Measurements from ENCODE around the gene NPAS3.

NPAS3 gene

DNA sequence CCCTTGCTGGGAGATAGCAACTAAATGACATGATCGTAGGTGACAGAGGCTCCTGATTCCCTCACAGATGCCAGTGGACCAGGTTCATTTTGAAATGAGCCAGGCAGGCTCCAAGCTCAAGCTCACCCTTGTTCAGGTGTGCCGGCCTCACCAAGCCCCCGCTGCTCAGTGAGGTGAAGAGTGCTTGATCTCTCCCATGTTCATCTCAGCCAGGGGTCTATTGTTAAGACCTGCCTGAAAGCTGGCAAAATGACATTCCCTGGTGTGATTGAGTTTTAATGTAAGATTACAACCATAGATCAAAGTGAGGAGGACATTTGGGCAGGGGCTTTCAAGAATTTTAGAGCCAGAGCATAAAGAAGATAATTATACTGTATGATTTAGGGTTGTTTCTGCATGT is 514.3 kb downstream of the NPAS3 start:
- DNase-seq, result no peak

DNA sequence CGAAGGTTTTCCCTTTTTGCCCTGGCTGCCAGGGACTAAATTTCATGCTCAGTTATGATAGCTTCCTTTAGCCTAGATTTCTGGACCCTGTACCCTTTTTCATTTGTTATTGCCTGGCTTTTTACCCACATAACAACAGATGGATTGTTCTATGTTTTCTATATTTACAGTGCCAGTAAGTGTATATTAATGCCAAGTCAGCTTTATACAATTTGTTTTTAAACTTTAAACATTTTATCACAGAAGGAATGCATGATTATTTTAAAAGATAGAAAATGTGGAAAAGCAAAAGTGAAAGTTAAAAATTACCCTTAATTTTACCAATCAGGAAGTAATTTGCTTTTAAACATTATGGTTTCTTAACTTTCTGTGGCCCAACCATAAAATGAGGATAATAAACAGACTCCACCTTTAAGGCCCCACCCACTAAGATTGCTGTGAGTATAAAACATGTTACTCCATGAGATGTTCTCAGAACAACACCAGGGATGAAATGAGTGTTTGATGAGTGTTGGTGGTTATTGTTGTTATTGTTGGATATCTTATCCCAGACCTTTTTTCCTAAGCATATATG is 515.4 kb downstream of the NPAS3 start:
- DNase-seq, result no peak

DNA sequence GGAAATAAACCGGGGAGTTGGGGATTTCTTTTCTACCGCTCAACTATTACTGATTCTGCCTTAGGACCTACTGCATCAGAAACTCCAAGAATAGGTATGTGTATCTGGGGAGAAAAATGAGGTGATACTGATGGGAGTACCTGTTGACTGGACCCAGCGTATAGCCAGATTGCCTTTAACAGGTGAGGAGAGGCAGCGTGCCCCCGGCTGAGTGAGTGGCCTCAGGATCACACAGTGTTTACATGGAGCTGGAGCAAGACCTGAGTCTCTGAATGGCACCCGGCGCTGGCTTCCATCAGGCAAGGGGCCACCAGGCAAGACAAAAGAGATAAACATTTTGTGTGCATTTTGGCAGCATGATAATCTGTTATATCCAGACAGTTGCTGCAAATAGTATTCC is 516.0 kb downstream of the NPAS3 start:
- no peak for DNase-seq

DNA sequence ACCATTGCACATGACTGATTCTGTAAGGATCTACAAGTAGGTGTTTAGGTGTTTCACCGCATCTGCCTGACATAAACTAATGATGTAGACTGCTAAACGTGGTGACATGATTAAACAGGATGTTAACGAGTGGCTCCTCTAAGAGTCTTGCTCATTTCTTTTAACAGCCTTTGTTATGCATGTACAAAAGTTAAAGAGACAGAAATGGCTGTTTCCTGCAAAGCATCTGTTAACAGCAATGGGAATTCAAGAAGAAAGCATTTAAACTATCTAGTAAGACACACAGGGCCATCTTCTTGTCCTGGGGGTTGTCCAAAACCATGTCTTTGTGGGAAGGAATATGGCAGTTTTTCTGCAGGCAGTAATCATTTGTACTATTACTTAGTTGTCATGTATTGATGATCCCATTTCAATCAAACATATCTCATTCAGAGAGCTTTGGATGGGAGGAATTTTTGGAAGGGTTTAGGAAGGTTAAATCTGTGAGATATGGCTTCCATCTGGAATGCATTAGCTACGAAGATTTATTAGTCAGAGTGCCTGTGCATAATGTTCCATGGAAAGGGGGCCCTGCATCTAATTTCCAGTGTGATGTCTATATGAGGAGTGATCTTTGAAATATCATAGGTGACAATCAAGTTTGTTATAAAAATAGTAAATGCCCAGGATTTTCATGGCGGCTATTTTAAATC is 517.1 kb downstream of the NPAS3 start:
- DNase-seq, result no peak

DNA sequence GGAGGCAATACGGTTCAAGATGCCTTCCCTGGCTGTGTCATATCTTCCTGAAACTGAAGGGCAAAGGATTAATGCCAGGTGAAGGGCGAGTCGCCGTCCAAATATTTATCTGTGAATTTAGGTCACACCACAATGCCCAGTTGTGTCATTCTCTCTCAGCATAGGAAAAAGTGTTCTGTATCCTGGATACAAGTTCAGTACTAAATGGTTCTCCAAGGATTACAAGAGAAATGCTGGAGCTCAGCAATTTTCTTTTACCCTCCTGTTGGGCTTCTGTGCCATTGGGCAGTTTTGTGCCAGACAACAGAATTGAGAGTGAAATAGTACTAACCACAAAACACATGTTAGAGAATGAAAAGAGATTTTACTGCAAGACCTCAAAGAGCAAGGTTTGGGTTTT is 518.3 kb downstream of the NPAS3 start:
- DNase-seq, result no peak

DNA sequence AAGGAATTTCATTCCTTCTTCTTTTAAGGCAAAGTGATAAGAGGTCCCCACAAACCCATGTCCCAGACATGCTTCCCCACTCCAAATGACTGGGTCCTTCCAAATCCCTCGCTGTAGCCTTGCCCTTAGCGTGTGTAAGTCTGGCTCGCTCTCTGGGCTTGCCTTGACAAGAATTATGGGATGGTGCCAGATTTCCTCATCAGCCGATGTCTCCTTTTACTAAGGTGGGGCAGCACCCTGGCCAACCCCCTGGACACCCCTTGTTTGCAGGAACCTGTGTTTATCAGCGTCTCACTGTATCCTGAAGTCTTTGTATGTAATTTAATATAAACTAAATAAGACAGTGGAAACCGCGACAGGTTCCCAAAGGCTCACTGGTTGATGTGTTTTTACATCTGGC is 518.9 kb downstream of the NPAS3 start:
- no peak for DNase-seq

DNA sequence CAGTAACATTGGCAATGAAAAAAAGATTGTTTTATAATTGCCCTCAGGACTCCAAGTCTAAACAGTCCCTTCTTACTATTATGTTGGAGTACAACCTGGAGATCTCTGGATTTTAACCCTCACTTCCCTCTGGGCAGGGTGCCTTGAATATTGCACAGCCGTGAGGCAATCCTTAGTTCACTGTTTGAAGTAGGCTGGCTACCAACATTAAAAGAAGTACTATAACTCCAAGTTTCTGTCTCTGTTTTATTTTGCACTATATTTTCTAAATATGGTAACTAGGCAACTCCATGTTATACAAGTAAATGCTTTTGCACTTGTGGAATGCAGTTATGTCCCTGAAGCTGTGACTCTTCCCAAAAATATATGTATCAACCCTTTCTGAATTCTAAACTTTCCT is 521.5 kb downstream of the NPAS3 start:
- DNase-seq, result no peak

DNA sequence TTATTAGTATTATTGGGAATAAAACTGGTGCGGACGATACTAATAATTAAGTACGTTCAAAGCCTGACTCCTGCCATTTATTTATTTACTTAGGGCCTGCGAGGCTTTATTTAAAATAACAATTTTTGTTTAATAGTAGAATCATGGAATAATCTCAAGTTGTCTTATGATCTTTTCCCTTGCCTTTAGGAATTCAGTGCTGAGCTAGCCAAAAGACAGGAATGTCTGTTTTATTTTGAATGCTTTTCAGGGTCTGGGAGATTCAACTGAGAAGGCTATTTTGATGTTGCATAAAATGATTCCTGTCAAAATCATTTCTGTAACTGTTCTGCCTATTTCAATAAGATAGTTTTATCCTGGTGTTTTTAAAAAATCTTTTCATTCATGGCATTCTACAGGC is 522.4 kb downstream of the NPAS3 start:
- DNase-seq, result no peak

DNA sequence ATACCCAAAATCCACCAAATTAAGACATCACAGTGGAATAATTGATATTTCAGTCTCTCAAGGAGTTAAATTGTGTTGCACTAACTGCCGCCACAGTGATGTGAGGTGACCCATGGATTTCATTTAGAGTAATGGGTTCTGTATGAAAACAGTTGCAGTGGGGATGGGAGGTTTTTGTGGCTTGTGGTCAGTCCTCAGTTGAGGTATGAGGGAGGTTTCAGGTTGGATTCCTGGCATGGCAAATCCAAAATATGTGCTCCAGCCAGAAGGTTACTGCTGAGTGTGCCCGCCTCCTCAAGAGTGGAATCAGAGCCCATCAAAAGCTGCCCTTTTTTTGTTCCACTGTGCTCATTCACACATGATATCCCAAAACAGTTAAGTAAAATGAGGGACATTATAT is 525.1 kb downstream of the NPAS3 start:
- no peak for DNase-seq

DNA sequence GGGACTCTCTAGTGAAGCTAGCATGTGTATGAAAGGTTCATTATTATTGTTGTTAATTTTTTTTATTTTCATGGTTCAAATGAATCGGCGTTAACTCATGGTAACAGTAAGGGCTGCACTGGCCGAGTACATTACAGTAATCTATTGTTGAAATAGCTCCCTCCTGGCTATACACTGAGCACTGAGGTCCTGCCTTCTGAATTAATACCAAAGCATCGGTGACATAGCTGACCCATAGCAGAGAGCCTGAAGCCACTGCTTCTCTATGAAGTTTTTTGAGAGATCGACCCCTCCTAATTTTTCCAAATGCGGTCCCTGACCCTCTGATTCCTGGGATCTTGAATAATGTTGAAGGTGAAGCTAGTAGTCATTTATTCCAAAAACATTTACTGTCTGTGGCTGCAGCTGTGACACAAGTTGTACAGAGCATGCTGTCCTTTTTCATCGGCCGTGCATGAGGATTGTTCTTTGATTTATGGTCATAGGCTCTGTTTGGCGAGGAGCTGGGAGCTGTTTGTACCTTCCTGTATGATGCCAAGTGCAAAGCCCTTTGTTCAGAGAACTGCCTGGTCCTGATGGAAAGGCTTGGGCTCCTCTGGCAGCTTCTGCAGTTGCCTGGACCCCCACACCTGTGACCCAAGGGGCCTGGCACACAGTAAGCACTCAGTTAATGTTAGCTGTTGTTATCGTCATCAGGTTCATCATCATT is 525.7 kb downstream of the NPAS3 start:
- DNase-seq, result no peak

DNA sequence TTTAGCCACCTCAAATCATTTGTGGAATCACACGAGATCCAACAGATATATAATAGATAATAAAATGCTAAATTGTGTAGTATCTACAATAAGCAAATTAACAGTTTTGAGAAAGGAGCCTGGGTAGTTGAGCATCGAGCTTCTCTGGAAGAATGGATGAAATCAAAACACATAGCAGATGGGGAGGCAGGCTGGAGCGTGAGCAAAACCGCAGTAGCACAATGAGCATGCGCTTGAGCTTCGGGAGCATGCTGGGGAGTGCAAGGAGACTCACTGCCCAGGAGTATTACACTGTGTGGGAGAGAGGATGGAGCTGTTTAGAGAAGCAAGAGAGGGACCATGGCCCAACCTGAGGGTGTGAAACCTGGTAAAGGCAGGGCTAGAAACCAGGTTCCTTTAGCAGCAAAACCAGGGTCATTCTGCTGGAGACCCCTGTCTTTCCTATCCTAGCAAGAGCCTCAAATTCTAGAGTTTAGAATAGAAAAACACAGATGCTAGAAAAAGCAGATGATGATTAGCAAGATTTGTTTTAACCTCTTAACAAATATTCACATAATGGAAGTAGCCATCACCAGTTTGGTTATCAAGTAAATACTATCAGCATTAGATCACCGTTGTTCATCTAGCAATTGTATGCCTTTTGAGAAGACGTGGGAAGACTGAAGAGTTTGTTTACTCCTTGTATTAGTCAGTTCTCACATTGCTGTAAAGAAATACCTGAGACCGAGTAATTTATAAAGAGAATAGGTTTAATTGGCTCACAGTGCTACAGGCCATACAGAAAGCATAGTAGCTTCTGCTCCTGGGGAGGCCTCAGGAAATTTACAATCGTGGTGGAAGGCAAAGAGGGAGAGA is 527.4 kb downstream of the NPAS3 start:
- DNase-seq, result no peak

DNA sequence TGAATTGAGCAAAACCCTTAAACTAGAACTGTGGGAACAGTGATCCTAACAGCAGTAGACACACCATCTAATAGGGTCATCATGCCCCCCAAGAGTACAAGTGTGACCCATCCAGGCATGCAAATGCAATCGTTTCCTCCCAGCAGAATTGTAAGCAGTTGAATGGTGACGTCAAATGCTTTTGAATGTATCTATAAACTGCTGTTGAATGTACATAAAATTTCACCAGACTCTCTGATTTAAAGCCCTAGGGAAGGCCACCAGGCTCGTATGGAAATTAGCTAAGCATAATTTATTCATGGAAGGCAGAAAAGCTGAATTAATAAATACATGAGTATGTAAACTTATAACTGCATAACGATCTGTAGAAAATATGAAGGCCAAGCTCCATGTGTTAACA is 529.3 kb downstream of the NPAS3 start:
- DNase-seq, result no peak

DNA sequence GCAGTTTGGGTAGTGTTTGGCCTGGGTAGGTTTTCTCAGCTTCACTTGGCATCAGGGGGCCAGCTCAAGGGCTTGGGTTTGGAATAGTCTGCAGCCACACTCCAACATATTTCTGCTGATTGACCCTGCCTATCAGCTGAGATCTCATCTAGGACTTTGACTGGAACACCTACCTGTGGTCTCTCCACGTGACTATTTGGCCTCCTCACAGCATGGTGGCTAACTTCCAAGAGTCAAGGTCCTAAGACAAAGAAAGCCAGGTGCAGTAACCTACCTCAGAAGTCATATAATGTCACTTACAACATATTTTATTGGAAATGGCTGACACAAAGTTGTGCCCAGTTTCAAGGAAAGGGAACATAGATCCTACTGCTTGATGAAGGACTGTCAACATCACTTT is 531.2 kb downstream of the NPAS3 start:
- no peak for DNase-seq

DNA sequence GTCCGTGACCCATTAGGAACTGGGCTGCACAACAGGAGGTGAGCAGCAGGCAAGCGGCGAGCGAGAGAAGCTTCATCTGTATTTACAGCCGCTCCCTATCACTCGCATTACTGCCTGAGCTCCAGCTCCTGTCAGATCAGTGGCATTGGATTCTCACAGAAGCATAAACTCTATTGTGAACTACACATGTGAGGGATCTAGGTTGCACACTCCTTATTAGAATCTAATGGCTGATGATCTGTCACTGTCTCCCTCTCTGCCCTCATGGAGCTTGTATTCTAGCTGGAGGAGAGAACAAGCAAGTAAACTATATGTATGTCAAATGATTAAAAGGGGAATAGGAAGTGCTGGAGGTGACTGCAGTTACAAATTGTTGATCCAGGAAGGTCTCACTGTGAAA is 533.1 kb downstream of the NPAS3 start:
- DNase-seq, result no peak

DNA sequence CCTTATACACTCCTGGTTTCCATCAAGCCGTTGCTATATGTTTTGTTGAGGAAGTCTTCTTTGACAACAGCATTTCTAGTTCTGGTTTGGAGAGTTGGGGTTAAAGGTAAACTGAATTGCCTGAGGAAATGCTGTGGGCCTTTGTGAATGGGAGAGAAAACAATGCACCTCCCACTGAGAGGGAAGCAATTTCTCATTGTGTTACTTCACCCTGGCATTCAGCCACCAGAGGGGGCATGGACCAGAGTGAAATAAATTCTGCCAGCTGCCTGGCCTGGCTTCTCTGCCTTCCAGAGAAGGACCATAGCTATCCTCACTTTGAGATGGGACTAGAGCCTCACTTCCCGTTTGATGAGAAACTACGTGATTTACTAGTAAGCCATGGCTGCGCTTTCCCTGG is 536.9 kb downstream of the NPAS3 start:
- no peak for DNase-seq

DNA sequence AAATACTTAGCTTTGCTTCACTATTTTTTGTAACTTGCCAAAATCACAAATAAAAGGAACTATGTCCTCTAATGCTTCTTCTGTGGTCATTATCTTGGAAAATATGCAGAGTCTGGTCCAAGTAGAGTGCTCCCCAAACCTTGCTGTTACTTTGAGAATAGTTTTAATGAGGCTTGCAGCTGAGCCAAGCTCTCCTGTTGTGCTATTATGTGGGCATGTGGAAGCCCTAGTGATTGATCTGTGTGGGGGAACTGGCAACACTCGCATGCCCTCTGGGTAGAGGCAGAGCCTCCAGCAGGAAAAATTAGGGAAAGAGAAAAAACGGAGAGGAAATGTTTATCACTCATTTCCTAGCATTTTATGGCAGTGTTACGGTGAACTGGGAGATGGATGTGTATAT is 539.1 kb downstream of the NPAS3 start:
- DNase-seq, result no peak

DNA sequence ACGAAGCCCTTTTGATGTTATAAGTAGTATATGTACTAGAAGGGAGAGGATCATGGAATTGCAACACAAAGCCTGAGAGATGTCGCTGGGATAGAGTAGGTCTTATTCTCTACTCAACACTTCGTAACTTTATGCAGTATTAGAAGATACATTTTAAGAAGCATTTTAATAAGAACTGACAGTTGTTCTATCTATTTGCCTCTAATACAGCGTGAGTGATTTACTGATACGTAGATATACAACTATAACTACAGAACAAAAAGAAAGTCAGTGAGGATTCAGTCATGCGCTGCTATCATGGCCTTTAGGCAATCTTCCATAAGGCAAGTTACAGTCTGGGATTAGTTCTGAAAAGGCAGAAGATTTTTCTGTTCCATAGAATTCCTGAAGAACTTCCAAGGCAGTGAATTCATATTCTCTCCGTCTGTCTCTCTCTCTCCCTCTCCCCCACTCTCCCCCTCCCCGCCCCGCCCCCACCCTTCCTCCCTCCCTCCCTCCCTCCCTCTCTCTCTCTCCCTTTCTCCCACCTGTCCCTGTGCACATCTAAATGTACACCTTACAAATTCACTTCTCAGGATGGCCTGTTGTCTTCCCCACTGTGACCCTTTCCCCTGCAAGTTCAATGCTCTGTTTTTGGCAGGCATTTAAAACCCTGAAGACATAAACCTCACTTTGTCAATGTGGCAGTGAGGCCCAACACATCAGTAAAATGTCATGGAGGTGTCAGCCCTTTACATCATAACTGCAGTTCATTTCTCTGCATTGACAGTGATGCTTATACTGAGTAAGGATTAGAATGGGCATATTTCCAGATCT is 541.6 kb downstream of the NPAS3 start:
- no peak for DNase-seq

DNA sequence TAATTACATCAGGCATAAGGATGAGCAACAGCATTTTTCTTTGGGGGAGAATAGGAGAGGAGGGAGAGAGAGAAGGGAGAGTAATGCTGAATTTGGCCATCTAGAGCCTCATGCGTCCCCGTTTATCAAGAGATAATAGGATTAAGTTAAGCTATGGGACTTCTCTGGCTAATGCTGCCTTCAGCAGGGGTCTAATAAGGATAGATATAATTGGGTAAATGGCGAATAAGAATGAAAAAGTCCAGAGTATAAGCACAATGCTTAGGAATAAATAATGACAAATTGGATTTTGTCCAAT is 542.2 kb downstream of the NPAS3 start:
- DNase-seq, result no peak

DNA sequence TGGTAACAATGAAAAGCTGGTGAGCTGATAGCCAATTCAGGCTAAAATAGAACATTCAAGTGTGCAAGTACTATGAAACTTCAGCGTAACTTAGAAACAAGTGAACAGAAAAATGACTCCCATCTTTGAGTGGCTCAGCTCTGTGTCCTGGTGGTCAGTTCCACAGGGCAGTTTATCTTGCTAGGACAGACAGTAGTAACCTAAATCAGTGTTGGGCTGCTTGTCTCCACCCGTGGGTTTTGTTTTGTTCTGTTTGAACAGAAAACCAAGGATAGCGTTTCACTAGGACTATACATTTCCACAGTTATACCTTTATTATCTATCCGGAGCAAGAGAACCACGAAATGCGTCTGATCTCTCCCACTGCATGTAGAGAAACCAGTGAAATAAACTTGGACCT is 544.4 kb downstream of the NPAS3 start:
- DNase-seq, result no peak

DNA sequence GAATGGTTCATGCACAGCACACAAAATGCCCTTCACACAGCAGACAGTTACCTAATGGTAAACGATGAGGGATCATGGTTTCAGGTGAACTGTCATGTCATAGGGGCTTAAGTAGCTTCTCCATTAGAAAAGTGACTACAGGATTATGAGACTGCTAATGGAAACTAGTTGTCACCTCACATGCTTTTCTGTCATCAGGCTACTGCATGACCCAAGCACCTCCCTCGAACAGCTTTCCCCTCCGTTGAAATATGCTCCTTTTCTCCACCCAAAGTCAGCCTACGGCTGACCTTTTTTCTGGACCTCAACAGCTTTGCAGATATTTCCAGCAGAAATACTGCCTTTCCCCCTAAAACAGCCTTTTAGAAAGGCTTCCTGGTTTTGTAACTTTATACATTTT is 544.9 kb downstream of the NPAS3 start:
- no peak for DNase-seq

DNA sequence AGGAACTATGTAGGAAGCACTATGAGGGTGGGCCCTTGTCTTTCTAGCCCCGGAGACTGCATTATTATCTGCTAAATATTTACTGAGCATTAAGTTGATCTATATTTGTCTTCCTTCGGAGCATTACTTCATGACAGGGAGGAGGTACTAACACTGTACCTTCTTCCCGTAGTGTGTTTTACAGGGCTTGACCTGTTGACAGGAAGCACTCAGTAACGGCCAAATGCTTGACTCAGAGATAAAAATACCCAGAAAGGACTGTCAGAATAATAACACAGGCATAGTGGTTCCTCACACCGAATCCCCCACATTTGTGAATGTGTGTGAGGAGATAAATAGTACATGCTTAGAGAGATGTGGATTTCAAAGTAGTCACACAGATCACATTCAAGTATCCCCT is 545.6 kb downstream of the NPAS3 start:
- DNase-seq, result no peak

DNA sequence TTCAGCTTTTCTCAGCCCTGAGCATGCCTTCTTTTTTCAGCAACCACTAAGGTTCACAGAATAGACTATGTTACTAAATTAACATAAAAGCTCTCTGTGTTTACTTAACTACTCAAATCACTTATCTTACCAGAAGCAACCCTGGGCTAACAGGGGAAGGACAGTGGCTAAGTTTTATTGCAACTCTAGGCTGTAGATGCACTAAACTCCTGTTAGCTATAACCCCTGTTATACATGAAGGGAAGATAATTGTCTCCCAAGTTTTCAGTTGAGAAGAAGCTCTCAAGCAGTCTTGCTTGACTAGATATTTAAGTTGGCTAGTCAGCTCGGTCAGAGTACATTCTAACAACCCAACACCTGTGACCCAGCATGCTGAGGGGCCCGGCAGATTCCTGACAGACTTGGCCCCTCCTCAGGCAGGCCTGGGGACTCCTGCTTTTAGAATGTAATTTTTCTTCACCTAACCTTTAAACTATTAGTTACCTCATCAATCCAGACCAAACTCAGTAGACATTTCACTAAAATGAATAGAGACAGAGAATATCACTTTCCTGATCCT is 547.7 kb downstream of the NPAS3 start:
- DNase-seq, result no peak

DNA sequence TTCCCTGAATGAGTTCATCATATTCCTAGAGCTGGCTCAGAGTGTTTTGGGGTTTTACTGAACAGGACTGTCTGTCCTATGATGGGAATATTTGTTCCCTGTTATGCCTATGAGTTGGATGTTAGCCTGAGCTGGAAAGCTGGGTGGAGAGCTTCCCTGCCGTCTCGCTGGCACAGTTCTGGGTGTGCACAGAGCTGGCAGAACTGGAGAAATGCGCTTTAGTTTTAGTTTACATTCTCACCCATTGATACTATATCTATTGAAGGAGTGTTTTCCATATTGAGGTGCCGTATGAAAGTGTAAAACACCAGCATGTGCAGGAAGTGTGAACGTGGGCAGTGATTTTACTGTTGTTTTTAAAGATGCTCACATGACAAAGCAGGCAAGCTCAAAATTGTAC is 549.9 kb downstream of the NPAS3 start:
- DNase-seq, result no peak

Measured in NCI-H1048 (cell line).